GM18502 (cell line): ENCODE measurements around the gene AGBL1.
A peak's percentile ranks its signal among the peaks of the same experiment; 100 is the strongest.

ENCODE experiments used
- ATAC-seq: cut with Tn5 transposase; IDR thresholded peaks from one replicate; pipeline ENCODE4 v1.9.1; 2021; ENCODE audit warnings: mild to moderate bottlenecking; ENCODE audit not compliant: unreplicated experiment, poor library complexity

The AGBL1 gene

DNA sequence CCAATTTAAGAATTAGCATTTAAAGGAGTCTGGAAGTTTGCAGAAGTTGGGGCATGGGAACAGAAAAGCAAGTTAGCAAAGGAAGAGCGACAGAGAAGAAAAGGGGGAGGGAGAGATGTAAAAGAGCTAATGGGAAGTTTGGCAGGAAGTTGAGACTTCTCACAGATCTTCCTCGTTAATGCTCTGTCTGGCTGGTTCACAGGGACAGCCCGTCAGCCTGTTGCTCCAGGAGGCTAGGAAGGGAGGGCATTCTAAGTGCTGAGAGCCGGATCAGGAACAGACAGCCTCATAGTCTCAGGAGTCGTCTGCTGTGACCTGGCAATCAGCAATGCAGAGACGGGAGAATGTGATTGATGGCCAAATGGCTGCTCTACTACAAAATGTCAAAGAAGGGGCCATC, 150.3 kb downstream of the AGBL1 start:
- no peak for ATAC-seq

DNA sequence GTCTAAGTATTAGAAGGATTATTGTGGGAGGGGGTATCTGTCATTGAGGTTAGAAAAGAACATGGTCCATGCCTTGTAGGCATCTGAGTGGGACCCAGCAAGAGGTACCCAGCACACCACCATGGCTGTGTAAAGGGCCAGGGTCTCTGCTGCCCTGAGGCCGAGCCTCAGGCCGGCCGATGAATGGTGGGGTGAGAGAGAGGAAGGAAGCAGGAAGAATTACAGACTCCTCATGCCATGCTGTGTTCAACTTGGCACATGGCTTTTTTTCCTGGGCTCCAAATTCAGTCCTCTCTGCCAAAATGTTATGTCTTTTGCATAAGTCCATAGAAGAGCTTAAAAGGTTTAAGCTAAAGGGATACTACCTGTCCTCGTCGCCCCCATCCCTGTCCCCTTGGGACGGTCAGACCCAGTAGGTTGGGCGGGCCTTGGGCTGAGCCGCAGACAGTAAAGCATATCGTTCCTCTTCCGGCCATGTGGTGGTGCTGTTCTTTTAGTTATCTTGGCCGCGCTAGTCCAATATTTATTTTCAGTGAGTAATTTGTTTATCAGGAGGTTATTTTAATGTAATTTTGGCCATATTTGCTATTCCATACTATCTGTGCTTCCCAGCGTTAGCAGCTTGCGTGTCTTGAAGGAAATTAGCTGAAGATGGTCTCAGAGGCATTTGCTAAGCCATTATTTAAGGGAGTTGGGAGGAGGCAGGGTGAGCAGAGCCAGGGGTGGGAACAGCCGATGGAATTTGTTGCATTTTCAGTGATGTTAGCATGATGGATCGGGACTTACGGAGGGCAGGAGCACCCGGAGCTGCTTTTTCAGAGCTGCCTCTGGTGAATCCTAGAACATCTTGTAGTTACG, 152.4 kb downstream of the AGBL1 start:
- ATAC-seq, result peak; percentile 86

DNA sequence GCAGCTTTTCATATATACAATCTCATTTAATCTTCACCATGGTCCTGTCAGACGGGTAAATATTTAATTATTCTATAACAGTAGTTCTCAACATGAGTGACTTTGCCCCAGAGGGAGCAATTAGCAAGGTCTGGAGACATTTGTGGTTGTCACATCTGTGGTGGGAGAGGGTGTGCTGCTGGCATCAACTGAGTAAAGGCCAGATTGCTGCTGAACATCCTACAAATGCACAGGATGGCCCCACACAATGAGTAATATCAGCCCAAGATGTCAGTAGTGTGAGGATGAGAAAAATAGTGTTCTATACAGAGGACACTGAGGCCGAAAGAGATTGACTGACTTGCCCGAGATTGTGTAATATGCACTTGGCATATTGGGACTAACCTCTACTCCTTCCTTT, 156.0 kb downstream of the AGBL1 start:
- ATAC-seq, result no peak

DNA sequence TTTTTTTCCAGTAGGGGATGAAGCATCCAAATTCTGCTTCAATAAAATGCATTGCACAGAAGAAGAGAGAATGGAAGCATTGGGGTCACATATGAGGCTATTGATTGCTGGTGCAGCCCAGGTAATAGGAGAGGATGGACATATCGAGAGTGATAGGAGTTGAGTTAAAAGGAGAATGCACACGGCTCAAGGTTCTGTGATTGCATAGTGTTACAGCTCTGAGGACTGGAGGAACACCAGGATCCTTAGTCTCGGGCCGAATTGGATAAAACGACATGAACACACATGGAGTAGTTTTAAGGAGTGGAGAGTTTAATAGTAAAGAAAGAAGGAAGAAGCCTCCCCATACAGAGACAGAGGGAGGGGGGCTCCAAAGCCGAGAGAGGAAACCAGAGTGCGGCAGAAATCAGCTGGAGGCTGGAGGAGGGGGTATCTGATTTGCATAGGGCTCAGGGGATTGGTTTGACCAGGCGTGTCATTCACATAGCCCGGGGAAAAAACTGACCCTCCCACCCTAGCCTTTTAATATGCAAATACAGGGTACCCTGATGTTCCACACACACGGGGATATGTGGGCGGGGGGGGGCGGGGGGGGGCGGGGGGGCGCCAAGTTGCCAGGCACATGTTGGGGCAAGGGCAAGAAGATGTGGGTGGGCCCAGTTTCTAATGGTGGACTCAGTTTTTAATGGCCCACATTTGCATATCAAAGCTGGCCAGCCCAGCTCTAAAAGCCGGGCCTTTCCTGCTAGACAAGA, 156.9 kb downstream of the AGBL1 start:
- ATAC-seq, result no peak

DNA sequence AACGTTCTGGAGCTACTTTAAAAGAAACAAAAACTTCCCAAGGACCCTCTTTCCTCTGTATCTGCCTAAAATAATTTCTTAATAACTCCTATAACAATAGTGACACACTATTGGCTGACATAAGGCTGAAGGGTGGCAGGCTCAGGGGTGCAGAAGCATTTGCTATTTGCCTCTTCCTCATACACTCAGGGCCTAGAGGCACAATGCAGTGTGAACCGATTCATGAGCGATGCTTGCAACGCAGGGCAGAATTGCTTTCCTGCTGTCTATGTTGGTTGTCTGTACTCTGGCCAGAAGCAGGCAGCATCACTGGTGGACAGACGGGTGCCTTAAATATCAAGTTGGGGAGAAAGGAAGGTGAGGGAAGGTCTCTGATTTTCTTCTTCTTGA, 157.4 kb downstream of the AGBL1 start:
- no peak for ATAC-seq

DNA sequence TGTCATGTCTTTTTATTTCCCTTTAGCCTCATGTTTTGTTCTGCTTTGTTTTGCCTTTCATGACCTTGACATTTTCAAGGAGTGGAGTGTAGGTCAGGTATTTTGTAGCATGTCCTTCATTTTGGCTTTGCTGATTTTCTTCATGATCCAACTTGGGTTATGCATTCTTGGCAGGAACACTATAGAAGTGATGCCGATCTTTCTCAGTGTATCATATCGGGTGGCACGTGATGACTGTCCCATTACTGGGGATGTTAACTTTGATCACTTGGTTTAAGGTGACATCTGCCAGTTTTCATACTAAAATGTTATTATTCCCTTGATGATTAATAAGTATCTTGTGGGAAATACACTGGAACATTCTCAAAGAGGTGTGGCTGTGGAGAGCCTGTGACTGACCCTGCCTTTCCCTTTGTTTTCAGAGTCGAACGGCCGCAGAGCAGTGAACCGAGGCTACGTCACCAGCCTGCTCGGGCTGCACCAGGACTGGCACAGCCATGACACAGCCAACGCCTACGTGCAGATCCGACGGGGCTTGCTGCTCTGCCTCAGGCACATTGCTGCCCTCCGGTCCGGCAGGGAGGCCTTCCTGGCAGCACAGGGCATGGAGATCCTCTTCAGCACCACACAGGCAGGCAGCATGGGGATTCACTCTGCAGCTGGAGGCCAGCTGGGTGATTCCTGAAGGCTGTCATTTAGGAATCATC, 167.7 kb downstream of the AGBL1 start:
- no peak for ATAC-seq

DNA sequence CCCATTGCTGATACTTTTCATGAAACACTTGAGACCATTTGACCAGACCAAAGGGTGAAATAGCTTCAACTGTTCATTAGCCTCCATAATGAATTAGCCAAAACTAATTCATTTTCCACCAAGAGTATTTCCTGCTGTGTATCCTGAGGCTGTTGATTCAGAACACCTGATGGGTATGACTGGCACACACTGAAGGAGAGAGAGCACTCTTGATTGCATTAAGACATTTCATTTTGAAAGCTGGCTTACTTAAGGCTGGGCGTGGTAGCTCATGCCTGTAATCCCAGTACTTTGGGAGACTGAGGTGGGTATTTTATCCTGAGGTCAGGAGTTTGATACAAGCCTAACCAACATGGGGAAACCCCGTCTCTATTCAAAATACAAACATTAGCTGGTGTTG, 175.6 kb downstream of the AGBL1 start:
- no peak for ATAC-seq

DNA sequence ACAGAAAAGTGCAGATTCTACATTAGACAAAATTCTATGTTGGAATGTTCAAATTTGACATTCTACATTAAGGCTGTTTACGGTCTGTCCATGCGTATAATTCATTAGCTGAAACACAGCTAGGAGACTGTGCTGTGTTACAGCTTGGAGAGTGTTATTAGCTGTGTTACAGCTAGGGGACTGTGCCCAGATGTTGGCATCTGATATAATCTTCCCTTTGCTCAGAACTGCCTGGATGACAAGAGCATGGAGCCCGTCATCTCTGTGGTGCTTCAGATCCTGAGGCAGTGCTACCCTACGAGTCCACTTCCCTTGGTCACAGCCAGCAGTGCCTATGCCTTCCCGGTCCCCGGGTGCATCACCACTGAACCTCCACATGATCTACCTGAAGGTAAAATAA, 177.0 kb downstream of the AGBL1 start:
- ATAC-seq, result no peak

DNA sequence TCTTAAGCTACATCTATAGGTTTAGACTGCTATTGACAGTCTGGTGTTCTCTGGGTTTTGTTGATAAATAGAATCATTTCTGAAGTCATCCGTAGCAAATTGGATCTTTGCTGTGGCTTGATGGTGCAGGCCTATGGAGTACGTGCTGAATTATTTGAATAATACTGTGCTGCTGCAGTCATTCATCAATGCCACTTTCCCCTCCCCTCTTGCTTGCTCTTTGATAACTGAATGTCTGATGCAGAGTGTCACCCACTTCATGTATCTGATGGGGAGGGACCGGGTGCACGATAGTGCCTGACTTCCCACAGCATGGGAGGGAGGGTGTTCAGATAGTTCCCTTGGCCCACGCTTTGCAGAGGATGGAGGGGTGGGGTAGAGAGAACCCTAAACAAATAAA, 179.9 kb downstream of the AGBL1 start:
- no peak for ATAC-seq

DNA sequence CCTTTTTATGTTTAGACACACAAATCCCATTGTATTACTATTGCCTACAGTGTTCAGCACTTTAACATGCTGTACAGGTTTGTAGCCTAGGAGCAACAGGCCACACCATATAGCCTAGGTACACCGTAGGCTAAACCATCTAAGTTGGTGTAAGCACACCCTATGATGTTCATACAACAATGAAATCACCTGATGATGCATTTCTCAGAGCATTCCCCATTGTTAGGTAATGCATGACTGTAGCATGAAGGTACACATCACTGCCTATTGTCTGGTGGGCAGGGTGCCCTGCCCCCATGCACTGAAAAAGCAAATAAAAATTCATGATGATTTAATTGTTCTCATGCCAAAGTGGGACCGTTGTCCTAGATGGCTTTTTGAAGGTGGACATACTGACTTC, 183.6 kb downstream of the AGBL1 start:
- no peak for ATAC-seq

DNA sequence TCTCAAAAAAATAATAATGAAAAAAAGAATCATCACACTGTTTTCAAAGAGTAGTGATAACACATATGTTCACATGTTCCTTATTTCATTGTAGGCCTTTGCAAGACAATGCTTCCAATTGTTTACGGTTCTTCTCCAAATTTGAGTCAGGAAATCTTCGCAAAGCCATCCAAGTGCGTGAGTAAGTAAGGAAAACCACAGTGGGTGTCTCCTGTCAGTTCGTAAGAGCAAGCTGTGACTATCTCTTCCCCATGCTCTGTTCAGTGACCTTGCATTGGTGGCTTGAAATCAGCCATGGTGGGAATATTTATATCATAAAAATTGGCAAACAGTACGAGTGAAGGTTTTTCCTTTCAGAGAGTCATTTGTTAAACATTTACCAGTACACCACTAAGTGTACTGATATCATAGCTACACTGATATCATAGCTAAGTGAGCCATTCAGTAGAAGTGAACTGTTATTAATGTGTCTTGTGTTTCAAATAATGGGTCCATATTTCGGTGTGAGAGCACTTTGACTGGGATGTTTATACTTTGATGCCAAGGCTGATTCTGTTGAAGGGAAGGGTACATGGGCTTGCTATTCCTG, 187.3 kb downstream of the AGBL1 start:
- no peak for ATAC-seq

DNA sequence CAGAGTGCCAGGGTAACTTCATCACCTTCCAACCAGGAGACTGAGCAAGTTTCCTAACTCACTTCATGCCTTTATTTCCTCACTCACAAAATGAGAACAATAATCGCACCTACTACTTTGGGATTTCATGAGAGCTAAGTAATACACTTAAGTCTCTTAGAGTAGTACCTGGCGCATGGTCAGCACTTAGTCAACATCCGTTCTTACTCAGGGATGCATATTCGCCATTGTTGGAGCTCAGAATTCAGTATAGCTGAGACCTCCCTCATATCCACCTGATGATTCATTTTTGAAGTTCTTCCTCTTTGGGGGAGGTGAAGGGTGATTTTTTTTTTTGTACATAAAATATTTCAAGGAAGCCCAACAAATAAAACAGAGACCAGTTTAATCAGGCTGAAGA, 188.2 kb downstream of the AGBL1 start:
- ATAC-seq, result no peak

DNA sequence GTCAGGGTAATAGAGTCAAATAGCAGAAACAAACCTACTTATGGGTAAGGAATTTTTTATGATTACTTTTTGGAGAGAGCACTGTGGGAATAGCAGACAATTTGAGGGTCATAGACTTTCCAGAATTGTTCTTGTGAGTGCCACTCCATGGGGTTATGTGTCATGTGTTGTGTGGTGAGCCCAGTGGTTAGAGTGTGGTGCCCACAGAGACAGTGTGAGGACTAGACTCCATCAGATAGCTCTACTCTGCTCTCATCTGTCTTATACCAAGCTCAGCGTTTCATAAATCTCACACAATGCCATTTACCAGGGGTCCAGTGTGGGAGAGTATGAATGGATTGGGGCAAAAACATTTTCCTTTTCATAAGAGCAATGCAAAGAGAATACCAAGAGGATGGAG, 188.9 kb downstream of the AGBL1 start:
- ATAC-seq, result no peak

DNA sequence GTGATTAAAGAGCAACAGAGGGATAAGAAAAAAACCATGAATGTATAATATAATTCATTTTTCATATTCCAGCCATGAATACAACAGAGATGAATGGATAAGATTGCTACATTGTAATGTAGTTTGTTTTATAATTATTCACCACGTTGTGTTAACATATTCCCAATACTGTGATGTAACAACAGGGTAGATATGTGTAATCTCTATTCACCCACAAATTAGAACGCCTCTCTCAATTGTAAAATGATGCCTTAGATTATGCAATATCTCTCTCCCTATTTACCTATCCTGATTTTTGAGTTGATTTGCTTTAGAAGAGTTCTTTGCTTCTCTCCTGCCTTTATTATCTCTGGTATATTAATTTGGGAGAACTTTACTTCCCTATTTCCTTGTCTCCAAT, 193.6 kb downstream of the AGBL1 start:
- no peak for ATAC-seq

DNA sequence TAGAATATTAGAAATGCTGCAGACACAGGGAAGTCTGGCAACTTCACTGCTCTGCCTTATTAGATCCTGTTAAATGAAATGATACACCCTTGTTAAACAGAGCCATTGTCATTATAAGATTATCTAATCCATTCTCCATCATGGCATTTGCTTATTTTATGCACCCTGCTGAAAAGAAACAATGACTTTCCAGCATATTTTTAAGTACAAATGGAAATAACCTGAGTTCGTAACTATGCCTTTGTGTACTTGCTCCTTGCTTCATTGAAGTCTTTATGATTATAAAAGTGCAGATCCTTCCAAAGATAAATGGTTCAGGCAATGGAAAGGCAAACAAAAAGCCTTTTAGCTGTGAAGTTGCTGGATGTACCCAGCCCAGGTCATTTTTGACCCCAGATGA, 195.7 kb downstream of the AGBL1 start:
- no peak for ATAC-seq

DNA sequence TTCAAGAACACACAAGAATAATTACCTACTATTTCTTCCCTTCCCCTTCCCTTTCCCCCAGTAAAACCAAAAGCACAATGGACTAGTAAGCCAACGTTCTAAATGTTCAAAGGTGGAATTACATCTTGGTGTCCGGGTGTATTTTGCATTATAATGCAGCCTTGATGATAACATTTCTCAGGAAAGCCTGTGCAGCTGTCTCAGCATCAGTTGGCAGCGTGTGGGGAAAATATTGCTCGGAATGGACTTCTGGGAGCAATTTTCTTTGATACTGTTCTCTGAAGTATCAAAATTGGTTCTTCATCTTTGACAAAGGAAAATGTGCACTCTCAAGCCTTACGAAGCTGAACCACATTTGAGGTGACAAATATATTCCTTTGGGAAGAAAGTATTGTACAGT, 198.9 kb downstream of the AGBL1 start:
- ATAC-seq, result no peak

DNA sequence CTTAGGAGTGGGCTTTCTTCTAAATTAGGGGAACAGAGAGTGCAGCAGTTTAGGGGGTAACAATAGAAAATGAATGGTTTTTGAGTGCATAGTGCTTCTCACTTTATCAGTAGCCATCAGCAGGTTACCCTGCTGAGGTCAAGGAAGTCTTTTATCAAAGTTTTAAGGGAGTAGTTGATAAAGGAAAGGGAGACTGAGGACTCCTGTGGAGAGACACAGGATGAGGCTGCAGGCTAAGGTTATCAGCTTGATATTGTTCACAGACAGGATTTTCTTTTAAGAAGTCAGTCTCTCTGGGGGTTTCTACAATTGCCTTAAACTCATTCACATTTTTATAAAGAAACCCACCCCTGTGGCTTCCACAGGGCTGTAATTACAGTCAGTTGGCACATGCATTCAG, 205.0 kb downstream of the AGBL1 start:
- no peak for ATAC-seq

DNA sequence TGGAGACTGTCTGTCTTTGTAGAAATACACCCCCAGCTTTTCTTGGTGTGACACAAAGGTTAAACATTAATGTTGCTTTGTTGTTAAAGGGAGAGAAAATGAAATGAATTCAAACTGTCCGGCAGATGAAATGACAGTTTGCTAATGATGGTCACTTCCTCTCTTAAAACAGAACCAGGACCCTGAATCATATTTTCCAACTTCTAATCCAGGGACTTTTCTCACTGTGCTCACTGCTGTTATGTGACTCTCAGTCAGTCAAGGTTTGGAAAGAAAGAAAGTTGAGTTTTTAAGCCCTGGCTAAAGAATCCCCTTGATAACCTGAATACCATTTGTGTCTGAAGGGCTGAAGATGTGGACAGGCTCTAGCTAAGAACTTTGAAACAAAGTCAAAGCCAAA, 215.8 kb downstream of the AGBL1 start:
- no peak for ATAC-seq

DNA sequence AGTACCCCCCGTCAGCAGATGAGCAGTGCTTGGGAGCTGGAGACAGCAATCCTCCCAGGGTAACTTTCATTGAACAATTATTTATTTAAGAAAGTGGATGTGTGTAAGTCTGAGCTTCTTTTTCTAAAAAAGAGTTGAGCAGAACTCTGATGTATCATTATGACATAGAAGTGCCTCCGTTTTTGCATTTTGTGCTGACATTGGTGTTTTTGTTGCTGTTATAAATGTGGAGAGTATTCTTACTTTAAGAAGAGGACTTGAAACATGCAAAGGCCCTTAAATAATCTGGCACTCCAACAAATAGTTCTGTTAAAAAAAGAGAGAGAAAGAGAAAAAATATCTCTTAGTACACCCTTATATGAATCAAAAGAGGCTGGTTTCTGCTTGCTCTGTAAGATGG, 217.1 kb downstream of the AGBL1 start:
- ATAC-seq, result no peak

DNA sequence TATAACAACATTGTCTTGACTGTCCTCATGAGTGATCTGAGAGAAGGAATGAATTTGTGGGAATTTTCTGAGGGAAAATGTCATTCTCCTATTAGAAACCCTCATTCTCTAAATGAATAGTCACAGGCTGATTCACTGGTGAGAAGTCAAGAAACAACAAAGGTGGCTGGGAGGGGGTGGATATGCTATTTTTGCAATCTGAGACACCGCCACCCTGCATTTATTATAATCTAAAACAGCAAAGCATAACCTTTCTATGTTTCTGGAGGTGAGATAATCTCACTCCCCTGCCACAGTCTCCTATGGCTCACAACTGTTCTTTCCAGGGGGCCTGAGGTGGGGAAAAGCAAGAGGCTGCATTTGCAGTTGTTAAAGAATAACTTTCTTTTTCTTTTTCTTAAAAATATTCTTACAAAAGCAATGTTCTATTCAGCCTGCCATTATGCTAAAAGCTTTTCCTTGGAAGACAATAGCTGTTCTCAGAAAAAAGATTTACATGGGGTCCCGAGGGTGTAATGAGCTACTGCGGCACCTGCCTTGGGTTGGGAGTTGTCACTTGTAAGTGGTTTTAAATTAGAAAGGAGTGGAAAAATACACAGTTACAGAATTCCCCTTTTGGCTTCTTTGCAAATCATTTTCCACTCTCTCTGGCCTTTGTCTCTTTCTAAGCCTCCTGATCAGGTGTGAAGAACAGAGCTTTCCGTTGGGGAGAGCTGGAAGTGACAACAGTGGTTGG, 220.9 kb downstream of the AGBL1 start:
- ATAC-seq, result no peak
